Stimulated activated CD8-positive, alpha-beta memory T cell treated with anti-CD3 and anti-CD28 coated beads, Interleukin-4, amount 100 ng/mL, for 1 hour (primary cell): ENCODE data around the gene TMEM61.
"Not testable (repeated sequence)": the region's sequence is repeated elsewhere in the genome, so short reads cannot be mapped to it uniquely, and the experiment has no call there.

ENCODE experiments used
- DNase-seq, 2 donors: peaks; one replicate each; pipeline ENCODE4 v3.0.0-alpha.2; 2020; ENCODE audit warnings: low read depth in 2 of 2, low spot score in 1 of 2

Gene TMEM61

GRCh38 chr1:54962612-54963395 lies 17.6 kb upstream of the TMEM61 start:
- DNase-seq: no peak

DNA sequence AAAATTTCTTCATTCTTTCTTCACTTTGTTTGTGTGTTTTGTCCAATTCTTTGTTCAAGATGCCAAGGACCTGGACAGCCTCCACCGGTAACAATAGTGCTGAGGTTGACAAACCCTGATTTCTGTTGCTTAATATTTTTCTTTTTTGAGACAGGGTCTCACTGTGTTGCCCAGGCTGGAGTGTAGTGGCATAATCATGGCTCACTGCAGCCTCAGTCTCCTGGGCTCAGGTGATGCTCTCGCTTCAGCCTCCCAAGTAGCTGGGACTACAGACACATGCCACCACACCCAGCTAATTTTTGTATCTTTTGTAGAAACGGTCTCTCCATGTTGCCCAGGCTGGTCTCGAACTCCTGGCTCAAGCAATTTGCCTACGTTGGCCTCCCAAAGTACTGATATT lies 16.6 kb upstream of the TMEM61 start:
- DNase-seq: not testable (repeated sequence)

DNA sequence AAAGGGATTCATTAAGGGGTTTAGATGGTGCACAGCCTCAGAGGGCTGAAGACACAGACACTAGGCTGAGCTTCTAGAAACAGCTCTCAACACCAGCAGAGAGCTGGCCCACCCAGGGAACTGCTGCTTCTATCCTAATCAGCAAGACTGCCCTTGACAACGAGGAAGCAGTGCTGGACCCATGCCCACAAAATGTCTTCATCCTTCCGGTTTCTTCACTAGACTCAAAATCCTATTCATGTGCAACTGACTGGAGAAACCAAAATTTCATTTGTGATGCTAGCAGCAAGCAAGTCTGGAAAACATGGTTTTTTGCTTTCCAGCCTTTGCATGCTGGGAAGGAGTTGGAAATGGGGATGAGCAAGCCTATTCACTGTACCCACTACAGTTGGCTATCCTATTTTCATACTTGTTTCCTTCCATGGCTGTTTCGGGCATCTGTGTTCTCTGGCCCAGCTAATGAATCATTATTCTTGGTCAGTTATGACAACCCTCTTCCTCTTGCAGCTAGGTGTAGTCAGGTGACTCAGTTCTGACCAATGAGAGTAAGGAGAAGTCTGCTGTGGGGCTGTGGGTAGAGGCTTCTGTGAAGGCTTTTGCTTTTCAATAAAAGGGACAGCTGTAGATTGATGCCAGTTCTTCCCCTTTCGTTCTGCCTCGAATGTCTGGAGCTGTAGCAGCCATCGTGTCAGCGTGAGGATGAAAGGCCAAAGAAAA lies 14.6 kb upstream of the TMEM61 start:
- DNase-seq: no peak

- no peak for DNase-seq
These were observed 13.1 kb upstream of the TMEM61 start for GRCh38 chr1:54967372-54967771.

DNA sequence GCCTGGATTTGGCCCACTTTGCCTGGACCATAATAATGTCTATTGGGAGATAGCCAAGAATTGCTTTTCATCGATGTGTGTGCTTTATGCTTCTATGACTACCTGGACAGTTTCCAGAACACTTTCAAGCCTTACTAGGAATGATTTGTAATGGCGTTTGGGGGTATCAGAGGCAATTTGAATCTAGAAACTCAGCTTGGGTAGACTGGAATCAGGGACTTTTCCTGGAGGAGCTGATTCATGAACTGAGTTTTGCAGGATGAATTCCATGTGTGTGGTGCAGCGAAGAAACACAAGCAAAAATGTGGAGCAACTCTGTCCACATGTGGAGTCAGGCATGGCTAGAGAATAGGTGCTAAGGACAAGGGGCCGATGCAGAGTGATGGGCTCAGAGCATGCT lies 11.9 kb upstream of the TMEM61 start:
- no peak for DNase-seq

DNA sequence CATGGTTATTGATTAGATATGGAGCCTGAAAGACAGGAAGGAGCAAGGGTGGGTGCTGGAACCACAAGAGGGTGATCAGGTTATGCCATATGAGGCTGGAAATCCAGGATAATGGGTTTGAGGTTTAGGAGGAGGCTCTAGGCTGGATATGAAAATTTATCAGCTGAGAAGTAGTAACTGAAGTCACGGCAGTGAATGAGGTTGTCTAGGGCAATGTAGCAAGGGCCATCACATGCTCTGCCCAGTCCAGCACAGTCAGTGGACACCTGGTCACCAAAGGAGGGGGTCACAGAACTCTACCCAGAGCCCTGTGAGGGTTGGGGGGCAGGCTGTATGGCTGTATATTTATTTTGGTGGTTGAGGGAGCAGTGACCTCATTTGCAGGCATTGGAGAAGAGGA lies 10.5 kb upstream of the TMEM61 start:
- DNase-seq: no peak

DNA sequence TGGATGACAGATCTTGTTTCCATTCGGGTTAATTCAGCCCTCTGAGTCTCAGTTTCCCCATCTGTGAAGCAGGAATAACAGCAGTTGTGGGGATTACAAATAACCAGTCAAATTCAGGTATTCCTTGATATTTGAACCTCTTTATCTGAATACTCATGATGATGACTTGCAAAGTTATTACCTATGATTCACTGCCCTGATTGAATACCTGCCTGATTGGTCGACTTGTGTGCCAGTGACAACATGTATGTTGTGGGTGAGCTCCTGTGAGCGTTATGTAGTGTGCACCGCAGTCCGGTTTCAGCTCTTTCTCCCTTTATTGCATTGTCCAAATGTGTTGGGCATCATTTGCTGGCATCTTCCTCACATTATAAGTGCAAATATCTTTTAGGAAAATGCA lies 9.5 kb upstream of the TMEM61 start:
- DNase-seq: no peak

GRCh38 chr1:54971317-54971791 lies 9.1 kb upstream of the TMEM61 start:
- DNase-seq: no peak

- no peak for DNase-seq
These were observed 8.0 kb upstream of the TMEM61 start for GRCh38 chr1:54972436-54972835.

DNA sequence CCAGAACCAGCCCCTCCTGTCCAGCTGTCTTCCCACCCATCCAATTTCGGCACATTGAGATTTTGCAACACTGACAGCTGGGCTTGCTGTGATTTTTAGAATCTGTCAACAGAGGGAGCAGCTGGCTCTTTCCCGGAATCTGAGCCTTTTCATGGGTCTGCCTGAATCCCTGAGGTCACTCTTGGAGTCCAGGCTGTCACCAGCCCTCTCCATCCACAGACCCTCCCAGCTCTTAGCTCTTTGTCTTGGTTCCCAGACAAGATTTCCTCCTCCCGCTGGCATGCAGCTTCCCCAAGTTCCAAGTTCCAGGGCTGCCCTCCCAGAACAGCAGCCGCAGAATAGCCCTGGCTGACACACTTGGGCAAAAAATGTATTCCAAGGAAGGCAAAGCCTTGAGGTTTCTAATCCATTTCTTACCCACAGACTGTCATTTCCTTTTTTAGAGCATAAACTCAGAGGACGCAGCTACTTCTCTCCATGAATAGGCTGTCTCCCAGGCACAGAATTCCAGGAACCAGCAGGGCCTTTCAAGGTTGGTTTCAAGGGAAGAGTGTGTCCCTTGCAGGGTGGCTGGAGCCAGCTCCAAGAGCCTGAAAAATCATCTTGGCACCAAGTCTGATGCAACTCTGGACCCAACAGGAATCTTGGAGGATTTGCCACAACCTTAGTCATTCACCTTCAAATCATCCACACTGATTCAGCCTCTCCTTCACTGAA lies 7.1 kb upstream of the TMEM61 start:
- no peak for DNase-seq

DNA sequence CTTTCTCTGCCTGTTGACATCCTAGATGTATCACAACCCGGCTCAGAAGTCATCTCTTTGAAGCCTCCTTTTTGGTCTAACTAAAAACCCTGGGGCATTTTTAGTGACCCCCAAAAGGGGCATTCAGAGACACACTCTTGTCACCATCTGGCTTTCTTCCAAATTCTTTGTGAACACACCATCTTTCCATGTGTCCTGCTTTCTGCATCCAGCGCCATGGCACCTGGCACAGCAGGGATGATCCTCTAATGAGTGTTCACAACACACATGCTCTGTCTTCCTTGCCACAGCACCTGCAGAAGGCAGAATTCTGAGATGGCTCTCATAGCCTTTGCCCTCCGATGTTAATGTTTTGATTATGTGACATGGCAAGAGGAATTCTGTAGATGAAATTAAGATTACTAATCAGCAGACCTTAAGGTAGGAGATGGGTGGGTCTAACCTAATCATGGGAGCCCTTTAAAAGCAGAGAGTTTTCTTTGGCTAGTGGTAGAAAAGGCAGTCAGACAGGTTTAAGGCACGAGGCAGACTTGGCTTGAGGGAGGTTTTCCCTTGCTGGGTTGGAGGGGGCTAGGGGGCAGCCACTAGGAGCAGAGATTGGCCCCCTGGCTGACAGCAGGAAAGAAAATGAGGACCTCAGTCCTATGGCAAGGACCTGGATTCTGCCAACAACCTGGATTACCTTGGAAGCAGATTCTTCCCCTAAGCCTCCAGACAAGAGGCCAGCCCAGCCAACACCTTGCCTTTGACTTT lies 4.9 kb upstream of the TMEM61 start:
- DNase-seq: no peak

DNA sequence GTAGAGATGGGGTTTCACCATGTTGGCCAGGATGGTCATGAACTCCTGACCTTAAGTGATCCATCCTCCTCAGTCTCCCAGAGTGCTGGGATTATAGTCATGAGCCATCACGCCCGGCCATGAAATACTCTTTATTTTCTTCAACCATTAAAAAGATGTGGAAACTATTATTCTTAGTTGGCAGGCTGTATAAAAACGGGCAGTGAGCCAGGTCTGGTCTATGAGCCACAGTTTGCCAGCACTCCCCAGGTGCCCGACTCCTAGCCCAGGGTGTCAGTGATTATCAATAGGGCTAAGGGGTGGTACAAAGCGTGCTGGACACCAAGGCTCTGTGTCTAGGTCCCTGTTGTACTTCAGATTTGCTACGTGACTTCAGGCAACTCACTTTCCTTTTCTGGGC lies 3.7 kb upstream of the TMEM61 start:
- no peak for DNase-seq

GRCh38 chr1:54977533-54978297 lies 2.7 kb upstream of the TMEM61 start:
- no peak for DNase-seq

DNA sequence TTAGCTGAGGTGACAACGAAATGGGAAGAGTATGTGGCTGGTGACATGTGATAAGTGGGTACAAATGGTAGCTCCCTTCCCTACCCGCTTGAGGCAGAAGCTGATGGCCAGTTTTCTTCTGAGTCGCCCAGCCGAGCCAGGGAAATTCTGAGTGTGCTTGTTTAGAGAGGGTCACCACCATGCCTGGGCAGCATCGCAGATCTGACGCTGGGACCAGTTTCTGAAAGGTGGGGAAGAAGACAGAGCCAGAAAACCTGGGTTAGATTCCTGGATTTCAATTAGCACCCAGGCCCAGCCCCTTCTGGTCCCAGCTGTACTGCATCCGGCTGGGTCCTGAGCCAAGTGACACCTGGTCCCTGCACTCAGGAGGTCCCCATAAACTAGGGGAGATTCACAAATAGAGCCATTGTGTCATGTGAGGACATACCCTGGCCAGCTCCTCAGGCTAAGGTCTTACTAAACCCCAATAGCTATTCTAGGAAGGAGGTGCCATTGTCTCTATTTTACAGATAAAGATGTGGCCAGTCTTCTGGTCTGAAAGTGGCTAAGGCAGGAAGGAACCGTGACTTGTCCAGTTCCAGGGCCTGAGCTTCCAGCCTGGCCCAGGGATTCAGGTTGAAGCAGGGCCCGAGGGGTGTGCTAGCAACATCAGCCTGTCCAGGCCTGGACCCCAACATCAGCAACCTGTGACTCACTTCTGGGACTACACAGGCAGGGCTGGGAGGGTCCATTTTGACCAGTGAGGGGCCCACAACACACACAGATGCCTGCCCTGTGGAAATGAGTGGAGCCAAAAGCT lies 1.7 kb upstream of the TMEM61 start:
- DNase-seq: no peak

DNA sequence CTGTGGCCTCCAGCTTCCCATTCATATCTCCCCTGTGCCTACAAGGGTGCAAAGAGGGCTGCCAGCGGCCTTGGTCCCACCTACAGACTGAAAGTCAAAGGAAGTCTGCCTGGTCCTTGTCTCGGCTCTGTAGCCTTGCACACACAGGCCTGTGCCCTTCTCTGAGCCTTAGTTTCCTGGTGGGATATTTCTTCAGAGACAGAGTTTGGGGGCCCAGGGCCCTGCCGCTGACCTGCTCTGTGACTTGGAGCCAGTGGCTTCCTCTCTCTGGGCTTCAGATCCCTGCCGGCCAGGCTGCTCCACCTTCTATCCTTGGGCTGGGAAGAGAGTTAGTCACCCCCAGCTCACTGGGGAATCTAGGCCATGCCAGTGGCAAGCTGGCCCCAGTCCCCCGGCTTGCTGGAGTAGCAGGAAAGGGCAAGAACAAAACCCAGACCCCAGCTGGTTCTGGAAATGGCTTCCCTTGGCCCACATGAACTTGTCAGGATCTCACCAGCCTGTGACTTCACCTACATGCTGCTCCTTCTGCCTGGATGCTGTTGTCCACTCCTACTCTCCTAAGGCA lies 1.0 kb upstream of the TMEM61 start:
- DNase-seq: no peak

DNA sequence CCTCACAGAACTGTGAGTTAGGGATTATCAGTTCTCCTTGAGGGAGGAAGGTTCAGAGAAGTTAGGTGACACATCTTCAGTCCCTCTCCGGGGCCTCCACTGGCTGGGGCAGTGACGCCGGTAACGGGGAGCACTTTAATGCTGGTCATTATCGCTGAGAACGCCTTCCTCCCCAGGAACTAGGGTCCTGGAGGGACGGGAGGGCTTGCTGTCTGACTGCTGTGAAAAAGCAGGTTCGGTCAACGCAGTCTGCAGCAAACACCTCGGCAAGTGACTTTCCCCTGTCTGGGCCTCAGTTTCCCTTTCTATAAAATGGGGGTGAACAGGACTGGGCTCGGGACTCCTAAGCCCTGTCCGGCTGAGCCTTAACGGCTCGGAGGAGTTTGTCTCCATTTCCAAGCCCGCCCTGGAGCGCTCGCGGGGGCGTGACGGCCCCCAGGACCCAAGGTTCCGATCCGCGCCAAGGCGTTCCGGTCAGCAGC lies 341 bp upstream of the TMEM61 start:
- no peak for DNase-seq

GRCh38 chr1:54981466-54981865 lies 1.0 kb downstream of the TMEM61 start:
- no peak for DNase-seq

DNA sequence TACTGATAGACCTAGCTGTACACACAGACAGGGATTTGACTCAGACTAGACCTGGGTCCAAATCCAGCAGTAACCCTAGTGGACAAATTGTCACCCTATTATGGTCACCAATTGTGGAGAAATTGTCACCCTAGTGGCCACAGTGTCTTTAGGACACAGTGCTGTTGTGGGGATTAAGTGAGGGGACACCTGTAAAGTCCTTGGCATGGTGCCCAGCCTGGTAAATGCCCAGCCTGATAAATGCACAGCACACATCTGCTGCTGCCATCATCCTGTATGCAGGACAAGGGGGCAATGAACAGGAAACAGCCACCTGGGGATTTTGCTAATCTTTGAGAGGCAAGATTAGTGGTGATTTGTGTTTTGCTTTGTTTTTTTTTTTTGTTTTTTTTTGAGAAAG lies 2.3 kb downstream of the TMEM61 start:
- no peak for DNase-seq

DNA sequence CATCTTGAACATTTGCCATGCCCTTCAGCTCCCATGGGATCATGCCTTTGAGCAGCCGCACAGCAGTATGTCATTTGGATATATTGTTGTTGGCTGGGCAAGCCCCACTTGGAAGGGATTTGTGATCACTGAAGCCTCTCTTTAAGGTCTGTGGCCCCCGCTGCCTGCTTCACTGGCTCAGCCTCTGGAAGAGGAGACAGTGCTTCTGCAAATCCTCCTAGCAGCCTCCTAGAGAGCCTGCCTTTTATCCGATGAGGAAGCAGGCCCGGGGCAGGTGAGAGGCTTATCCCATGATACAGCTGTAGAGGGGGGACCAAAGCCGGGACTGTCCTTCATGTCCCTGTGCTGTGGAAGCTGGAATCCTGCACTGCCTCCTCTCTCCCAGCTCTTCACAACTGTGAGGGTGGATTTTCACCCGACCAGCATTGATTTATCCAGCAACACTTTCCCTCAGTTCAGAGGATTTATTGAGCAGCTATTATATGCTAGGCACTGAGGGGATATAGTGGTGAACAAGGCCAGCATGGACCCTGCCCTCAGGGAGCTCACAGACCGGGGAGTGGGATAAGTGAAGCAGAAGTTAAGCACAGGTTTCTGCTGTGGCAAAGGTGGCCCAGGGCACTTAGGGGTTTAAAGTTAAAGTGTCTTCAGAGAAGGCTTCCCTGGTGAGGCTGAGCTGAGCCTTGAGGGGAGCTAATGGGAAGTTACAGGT lies 3.9 kb downstream of the TMEM61 start:
- DNase-seq: no peak
